ENCODE results near the gene CREB3L4. TPM values are rescaled to one million over a fixed set of nuclear protein-coding genes. Genes with fewer than 3 reads are reported as not detected.

The CREB3L4 gene
- total RNA-seq, 1 experiment from 2014 or later: 14.7 TPM

DNA sequence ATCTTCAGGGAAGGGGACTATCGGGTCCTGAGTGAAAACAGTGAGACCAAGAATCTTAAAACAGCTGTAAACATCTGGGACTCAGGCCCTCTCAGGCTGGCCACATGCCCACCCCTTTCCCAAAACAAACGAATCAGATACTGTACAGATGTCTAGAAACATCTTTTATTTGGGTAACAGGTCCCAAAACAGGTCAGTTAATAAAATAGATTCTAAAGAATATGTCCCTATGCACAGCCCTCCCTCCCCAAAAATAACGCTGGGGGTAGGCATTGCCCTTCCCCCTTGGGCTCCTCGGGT is 8.8 kb upstream of the CREB3L4 start:
- no peak for DNase-seq (ENCODE audit: unreplicated experiment)
- Mint-ChIP-seq H3K27ac (ENCODE audit: low read depth, unreplicated experiment) (peak overlapping the region; percentile 92), H3K36me3 (ENCODE audit: insufficient read depth, unreplicated experiment) (peaks cover 52% of the 10 kb centered on the region), H3K4me1 (ENCODE audit: insufficient read depth, unreplicated experiment) (peaks cover 59% of the 10 kb centered on the region), H3K4me3 (ENCODE audit: unreplicated experiment) (peak overlapping the region; percentile 96), H3K9me3 (ENCODE audit: unreplicated experiment) (no peaks in the 10 kb centered on the region), H3K27me3 (ENCODE audit: insufficient read depth, unreplicated experiment) (no peaks in the 10 kb centered on the region)
- no TSS peak for BruUV-seq (replicated peaks)
- ChIA-PET CTCF (interaction anchor here (0.9 to 5.6 kb wide), 4 partner anchors 8 to 83 kb away, joined by 3 to 60 read pairs (median 5); partner anchors contain the start of genes DENND4B and RAB13), POLR2A (interaction anchor here (0.6 to 16.7 kb wide), 19 partner anchors 3 to 398 kb away, joined by 3 to 647 read pairs (median 6); partner anchors contain the start of genes CHTOP, CREB3L4, CRTC2 and DENND4B)
- intact Hi-C loops (cut with micrococcal nuclease): loop anchor here (2.0 kb wide), 1 partner anchor 28 kb away; the partner anchor contains the start of gene RAB13
- TF ChIP-seq, protein P1, sequence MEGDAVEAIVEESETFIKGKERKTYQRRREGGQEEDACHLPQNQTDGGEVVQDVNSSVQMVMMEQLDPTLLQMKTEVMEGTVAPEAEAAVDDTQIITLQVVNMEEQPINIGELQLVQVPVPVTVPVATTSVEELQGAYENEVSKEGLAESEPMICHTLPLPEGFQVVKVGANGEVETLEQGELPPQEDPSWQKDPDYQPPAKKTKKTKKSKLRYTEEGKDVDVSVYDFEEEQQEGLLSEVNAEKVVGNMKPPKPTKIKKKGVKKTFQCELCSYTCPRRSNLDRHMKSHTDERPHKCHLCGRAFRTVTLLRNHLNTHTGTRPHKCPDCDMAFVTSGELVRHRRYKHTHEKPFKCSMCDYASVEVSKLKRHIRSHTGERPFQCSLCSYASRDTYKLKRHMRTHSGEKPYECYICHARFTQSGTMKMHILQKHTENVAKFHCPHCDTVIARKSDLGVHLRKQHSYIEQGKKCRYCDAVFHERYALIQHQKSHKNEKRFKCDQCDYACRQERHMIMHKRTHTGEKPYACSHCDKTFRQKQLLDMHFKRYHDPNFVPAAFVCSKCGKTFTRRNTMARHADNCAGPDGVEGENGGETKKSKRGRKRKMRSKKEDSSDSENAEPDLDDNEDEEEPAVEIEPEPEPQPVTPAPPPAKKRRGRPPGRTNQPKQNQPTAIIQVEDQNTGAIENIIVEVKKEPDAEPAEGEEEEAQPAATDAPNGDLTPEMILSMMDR (IDR thresholded peaks at IDR 0.05; ENCODE audit: unreplicated experiment): no peak

DNA sequence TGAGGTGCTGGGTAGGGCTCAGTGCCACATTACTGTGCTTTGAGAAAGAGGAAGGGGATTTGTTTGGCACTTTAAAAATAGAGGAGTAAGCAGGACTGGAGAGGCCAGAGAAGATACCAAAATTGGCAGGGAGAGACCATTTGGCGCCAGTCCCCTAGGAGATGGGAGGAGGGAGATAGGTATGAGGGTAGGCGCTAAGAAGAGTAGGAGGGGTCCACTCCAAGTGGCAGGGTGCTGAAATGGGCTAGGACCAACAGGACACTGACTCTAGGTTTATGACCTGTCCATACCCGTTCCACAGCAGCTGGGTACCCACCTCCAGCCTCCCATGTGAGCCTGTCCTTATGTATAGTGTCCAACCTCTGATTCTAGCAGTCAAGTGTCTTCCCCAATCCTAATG is 8.2 kb upstream of the CREB3L4 start:
- ChIA-PET CTCF (interaction anchor here (0.6 to 5.6 kb wide), 3 partner anchors 13 to 220 kb away, joined by 5 to 60 read pairs (median 40); partner anchors contain the start of genes DENND4B and RAB13), POLR2A (interaction anchor here (0.6 to 16.7 kb wide), 9 partner anchors 2 to 347 kb away, joined by 3 to 647 read pairs (median 32); partner anchors contain the start of genes CHTOP, CREB3L4, CRTC2 and DENND4B)
- Mint-ChIP-seq H3K4me3 (ENCODE audit: unreplicated experiment) (no peak overlapping the region), H3K27me3 (ENCODE audit: insufficient read depth, unreplicated experiment) (no peaks in the 10 kb centered on the region), H3K4me1 (ENCODE audit: insufficient read depth, unreplicated experiment) (peaks cover 58% of the 10 kb centered on the region), H3K9me3 (ENCODE audit: unreplicated experiment) (no peaks in the 10 kb centered on the region), H3K36me3 (ENCODE audit: insufficient read depth, unreplicated experiment) (peaks cover 46% of the 10 kb centered on the region), H3K27ac (ENCODE audit: low read depth, unreplicated experiment) (no peak overlapping the region)
- intact Hi-C loops (cut with micrococcal nuclease): loop anchor here (2.0 kb wide), 1 partner anchor 27 kb away; the partner anchor contains the start of gene RAB13
- TF ChIP-seq, protein P1 (IDR thresholded peaks at IDR 0.05; ENCODE audit: unreplicated experiment): no peak
- DNase-seq (ENCODE audit: unreplicated experiment): no peak
- BruUV-seq (replicated peaks): TSS peak; percentile 10

DNA sequence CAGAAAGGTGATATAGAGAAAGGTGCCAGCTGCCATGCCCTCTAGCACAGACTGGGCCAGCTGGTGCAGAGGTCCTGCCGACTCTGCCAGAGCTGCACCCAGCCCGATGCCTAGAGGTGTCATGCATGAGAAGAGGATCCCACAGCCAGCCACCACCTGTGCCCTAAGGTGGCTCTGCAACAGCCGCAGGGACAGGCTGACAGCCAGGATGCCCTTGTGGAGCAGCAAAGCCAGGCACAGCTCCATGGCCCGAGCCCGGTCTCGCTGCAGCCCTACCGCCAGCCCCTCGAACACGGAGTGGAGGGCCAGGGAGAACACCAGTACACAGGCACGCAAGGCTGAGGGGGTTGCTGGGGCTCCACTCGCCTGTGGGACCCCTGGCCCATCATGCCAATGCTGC is 7.5 kb upstream of the CREB3L4 start:
- Mint-ChIP-seq H3K9me3 (ENCODE audit: unreplicated experiment) (no peaks in the 10 kb centered on the region), H3K27me3 (ENCODE audit: insufficient read depth, unreplicated experiment) (no peaks in the 10 kb centered on the region), H3K4me3 (ENCODE audit: unreplicated experiment) (no peak overlapping the region), H3K27ac (ENCODE audit: low read depth, unreplicated experiment) (no peak overlapping the region), H3K36me3 (ENCODE audit: insufficient read depth, unreplicated experiment) (peaks cover 45% of the 10 kb centered on the region), H3K4me1 (ENCODE audit: insufficient read depth, unreplicated experiment) (peaks cover 61% of the 10 kb centered on the region)
- BruUV-seq (replicated peaks): no TSS peak
- POLR2A ChIA-PET: interaction anchor here (0.9 to 16.7 kb wide), 6 partner anchors 2 to 327 kb away, joined by 3 to 647 read pairs (median 248); partner anchors contain the start of genes CHTOP, CREB3L4, CRTC2 and DENND4B
- TF ChIP-seq, protein P1 (IDR thresholded peaks at IDR 0.05; ENCODE audit: unreplicated experiment): no peak
- no peak for DNase-seq (ENCODE audit: unreplicated experiment)
- CTCF ChIA-PET: interaction anchor here (0.5 to 5.6 kb wide), 4 partner anchors 12 to 219 kb away, joined by 3 to 60 read pairs (median 22); partner anchors contain the start of genes DENND4B and RAB13
- intact Hi-C loops (cut with micrococcal nuclease): loop anchor here (5.0 kb wide), 1 partner anchor 312 kb away; the partner anchor contains the start of gene HAX1

DNA sequence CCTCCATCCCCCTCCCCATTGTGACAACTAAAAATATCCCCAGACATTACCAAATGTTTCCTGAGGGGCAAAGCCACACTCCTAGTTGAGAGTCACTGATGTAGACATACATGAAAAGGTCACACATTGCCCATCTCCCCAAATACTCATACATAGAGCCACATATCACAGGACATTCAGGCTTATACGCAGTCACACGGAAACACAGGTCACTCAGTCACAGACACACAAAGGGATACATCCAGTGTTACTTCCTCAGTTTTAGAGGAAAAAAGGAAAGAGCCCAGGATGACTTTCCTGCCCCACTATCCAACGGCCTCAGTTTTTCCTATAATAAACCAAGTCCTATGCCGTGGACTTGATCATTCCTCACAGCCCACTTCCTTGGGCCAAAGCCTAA is 6.3 kb upstream of the CREB3L4 start:
- Mint-ChIP-seq H3K4me1 (ENCODE audit: insufficient read depth, unreplicated experiment) (peaks cover 64% of the 10 kb centered on the region), H3K36me3 (ENCODE audit: insufficient read depth, unreplicated experiment) (peaks cover 45% of the 10 kb centered on the region), H3K27ac (ENCODE audit: low read depth, unreplicated experiment) (peak overlapping the region; percentile 72), H3K4me3 (ENCODE audit: unreplicated experiment) (peak overlapping the region; percentile 73), H3K27me3 (ENCODE audit: insufficient read depth, unreplicated experiment) (no peaks in the 10 kb centered on the region), H3K9me3 (ENCODE audit: unreplicated experiment) (no peaks in the 10 kb centered on the region)
- TF ChIP-seq, protein P1 (IDR thresholded peaks at IDR 0.05; ENCODE audit: unreplicated experiment): no peak
- BruUV-seq (replicated peaks): no TSS peak
- CTCF ChIA-PET: interaction anchor here (0.6 to 5.6 kb wide), 4 partner anchors 15 to 129 kb away, joined by 3 to 60 read pairs (median 22); partner anchors contain the start of genes DENND4B and RAB13
- intact Hi-C loops (cut with micrococcal nuclease): loop anchor here (5.0 kb wide), 1 partner anchor 311 kb away; the partner anchor contains the start of gene HAX1
- no peak for DNase-seq (ENCODE audit: unreplicated experiment)
- POLR2A ChIA-PET: interaction anchor here (0.5 to 16.6 kb wide), 12 partner anchors 10 to 394 kb away, joined by 3 to 647 read pairs (median 12); partner anchors contain the start of genes CHTOP, CRTC2, DENND4B and GATAD2B
